HUES48 (cell line): ENCODE data around the gene DAPK2.

Experiments
- H3K27ac ChIP-seq: one replicate; pipeline ENCODE4 v1.7.0; 2013; ENCODE audit warnings: low read depth, low read length, inconsistent platforms
- H3K27me3 ChIP-seq: 2 replicates; pipeline ENCODE4 v1.6.1; 2013; ENCODE audit warnings: mild to moderate bottlenecking, low read length; ENCODE audit not compliant: control insufficient read depth, insufficient read depth
- H3K36me3 ChIP-seq: 2 replicates; pipeline ENCODE4 v1.6.1; 2013; ENCODE audit warnings: low read length; ENCODE audit not compliant: control insufficient read depth, insufficient read depth
- H3K4me1 ChIP-seq: 2 replicates; pipeline ENCODE4 v1.6.1; 2013; ENCODE audit warnings: mild to moderate bottlenecking, low read length; ENCODE audit not compliant: control insufficient read depth, insufficient read depth
- H3K4me3 ChIP-seq: 2 replicates; pipeline ENCODE4 v1.5.1; 2013; ENCODE audit warnings: mild to moderate bottlenecking, low read depth, low read length
- H3K9ac ChIP-seq: 2 replicates; pipeline ENCODE4 v1.6.1; 2013; ENCODE audit warnings: mild to moderate bottlenecking, low read depth, low read length, moderate library complexity
- H3K9me3 ChIP-seq: 2 replicates; pipeline ENCODE4 v1.6.1; 2013; ENCODE audit warnings: low read length; ENCODE audit not compliant: control insufficient read depth, insufficient read depth

Gene DAPK2

GRCh38 chr15:63872759-63873510 is 173.3 kb downstream of the DAPK2 start:
- Histone ChIP-seq H3K9me3 (no peaks in the 10 kb centered on the region), H3K27ac (no peak overlapping the region), H3K4me1 (no peaks in the 10 kb centered on the region), H3K27me3 (no peaks in the 10 kb centered on the region), H3K36me3 (no peaks in the 10 kb centered on the region), H3K9ac (no peak overlapping the region), H3K4me3 (no peak overlapping the region)

- Histone ChIP-seq H3K36me3 (no peaks in the 10 kb centered on the region), H3K27ac (no peak overlapping the region), H3K4me3 (no peak overlapping the region), H3K9ac (no peak overlapping the region), H3K9me3 (no peaks in the 10 kb centered on the region), H3K27me3 (no peaks in the 10 kb centered on the region), H3K4me1 (no peaks in the 10 kb centered on the region)
Observed at GRCh38 chr15:63870487-63871209, 175.6 kb downstream of the DAPK2 start.

GRCh38 chr15:63870043-63870394 is 176.3 kb downstream of the DAPK2 start:
- no peaks in the 10 kb centered on the region for H3K36me3 ChIP-seq
- H3K27ac ChIP-seq, result no peak overlapping the region
- no peak overlapping the region for H3K4me3 ChIP-seq
- H3K27me3 ChIP-seq, result no peaks in the 10 kb centered on the region
- H3K9me3 ChIP-seq, result no peaks in the 10 kb centered on the region
- no peak overlapping the region for H3K9ac ChIP-seq
- no peaks in the 10 kb centered on the region for H3K4me1 ChIP-seq

GRCh38 chr15:63869371-63870042 is 176.8 kb downstream of the DAPK2 start:
- no peak overlapping the region for H3K9ac ChIP-seq
- H3K27me3 ChIP-seq, result no peaks in the 10 kb centered on the region
- no peak overlapping the region for H3K4me3 ChIP-seq
- no peaks in the 10 kb centered on the region for H3K4me1 ChIP-seq
- no peak overlapping the region for H3K27ac ChIP-seq
- H3K9me3 ChIP-seq, result no peaks in the 10 kb centered on the region
- no peaks in the 10 kb centered on the region for H3K36me3 ChIP-seq

- no peaks in the 10 kb centered on the region for H3K36me3 ChIP-seq
- H3K9me3 ChIP-seq, result no peaks in the 10 kb centered on the region
- H3K27me3 ChIP-seq, result no peaks in the 10 kb centered on the region
- H3K4me3 ChIP-seq, result no peak overlapping the region
- no peak overlapping the region for H3K9ac ChIP-seq
- H3K4me1 ChIP-seq, result no peaks in the 10 kb centered on the region
- no peak overlapping the region for H3K27ac ChIP-seq
Observed at GRCh38 chr15:63864186-63864585, 182.1 kb downstream of the DAPK2 start.

GRCh38 chr15:63861946-63862517 is 184.3 kb downstream of the DAPK2 start:
- Histone ChIP-seq H3K4me1 (no peaks in the 10 kb centered on the region), H3K9ac (no peak overlapping the region), H3K9me3 (no peaks in the 10 kb centered on the region), H3K36me3 (no peaks in the 10 kb centered on the region), H3K4me3 (no peak overlapping the region), H3K27me3 (no peaks in the 10 kb centered on the region), H3K27ac (no peak overlapping the region)

GRCh38 chr15:63860555-63860954 is 185.7 kb downstream of the DAPK2 start:
- H3K4me3 ChIP-seq, result no peak overlapping the region
- no peaks in the 10 kb centered on the region for H3K36me3 ChIP-seq
- no peaks in the 10 kb centered on the region for H3K9me3 ChIP-seq
- no peak overlapping the region for H3K9ac ChIP-seq
- H3K27ac ChIP-seq, result no peak overlapping the region
- no peaks in the 10 kb centered on the region for H3K4me1 ChIP-seq
- no peaks in the 10 kb centered on the region for H3K27me3 ChIP-seq

- Histone ChIP-seq H3K36me3 (no peaks in the 10 kb centered on the region), H3K9me3 (no peaks in the 10 kb centered on the region), H3K27ac (no peak overlapping the region), H3K4me1 (no peaks in the 10 kb centered on the region), H3K4me3 (no peak overlapping the region), H3K27me3 (no peaks in the 10 kb centered on the region), H3K9ac (no peak overlapping the region)
Observed at GRCh38 chr15:63860155-63860554, 186.1 kb downstream of the DAPK2 start.

- H3K36me3 ChIP-seq, result no peaks in the 10 kb centered on the region
- no peaks in the 10 kb centered on the region for H3K9me3 ChIP-seq
- no peaks in the 10 kb centered on the region for H3K27me3 ChIP-seq
- no peak overlapping the region for H3K4me3 ChIP-seq
- H3K4me1 ChIP-seq, result no peaks in the 10 kb centered on the region
- H3K9ac ChIP-seq, result no peak overlapping the region
- H3K27ac ChIP-seq, result no peak overlapping the region
Observed at GRCh38 chr15:63858881-63859280, 187.4 kb downstream of the DAPK2 start.

GRCh38 chr15:63858448-63858847 is 187.8 kb downstream of the DAPK2 start:
- no peaks in the 10 kb centered on the region for H3K27me3 ChIP-seq
- no peak overlapping the region for H3K27ac ChIP-seq
- no peak overlapping the region for H3K4me3 ChIP-seq
- H3K9ac ChIP-seq, result no peak overlapping the region
- no peaks in the 10 kb centered on the region for H3K36me3 ChIP-seq
- no peaks in the 10 kb centered on the region for H3K9me3 ChIP-seq
- no peaks in the 10 kb centered on the region for H3K4me1 ChIP-seq

- H3K9ac ChIP-seq, result no peak overlapping the region
- H3K4me1 ChIP-seq, result no peaks in the 10 kb centered on the region
- no peaks in the 10 kb centered on the region for H3K27me3 ChIP-seq
- no peaks in the 10 kb centered on the region for H3K9me3 ChIP-seq
- H3K36me3 ChIP-seq, result no peaks in the 10 kb centered on the region
- H3K27ac ChIP-seq, result no peak overlapping the region
- no peak overlapping the region for H3K4me3 ChIP-seq
Observed at GRCh38 chr15:63857461-63857856, 188.8 kb downstream of the DAPK2 start.
